ENCODE results near the gene EI24.

EI24 gene

DNA sequence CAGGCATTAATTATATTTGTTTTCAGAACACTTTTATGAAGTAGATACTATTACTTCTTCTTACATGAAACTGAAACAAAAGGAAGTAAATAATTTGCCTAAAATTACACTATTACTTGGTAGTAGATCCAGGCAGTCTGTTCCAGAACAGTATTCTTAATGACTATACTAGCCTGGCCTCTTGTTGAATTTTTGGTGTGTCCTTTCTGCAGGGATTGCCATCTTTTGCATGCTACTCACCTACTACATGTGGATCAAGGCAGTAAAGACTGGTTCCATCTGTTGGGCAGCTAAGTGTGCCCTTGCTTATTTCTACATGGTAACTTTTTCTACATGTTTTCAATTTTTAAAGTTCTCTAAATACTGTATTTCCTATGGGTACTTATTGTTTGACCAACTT is 36.1 kb downstream of the EI24 start:
- Histone ChIP-seq H3K27ac (no peak overlapping the region), H3K4me3 (no peak overlapping the region)
- TF ChIP-seq, protein P1, sequence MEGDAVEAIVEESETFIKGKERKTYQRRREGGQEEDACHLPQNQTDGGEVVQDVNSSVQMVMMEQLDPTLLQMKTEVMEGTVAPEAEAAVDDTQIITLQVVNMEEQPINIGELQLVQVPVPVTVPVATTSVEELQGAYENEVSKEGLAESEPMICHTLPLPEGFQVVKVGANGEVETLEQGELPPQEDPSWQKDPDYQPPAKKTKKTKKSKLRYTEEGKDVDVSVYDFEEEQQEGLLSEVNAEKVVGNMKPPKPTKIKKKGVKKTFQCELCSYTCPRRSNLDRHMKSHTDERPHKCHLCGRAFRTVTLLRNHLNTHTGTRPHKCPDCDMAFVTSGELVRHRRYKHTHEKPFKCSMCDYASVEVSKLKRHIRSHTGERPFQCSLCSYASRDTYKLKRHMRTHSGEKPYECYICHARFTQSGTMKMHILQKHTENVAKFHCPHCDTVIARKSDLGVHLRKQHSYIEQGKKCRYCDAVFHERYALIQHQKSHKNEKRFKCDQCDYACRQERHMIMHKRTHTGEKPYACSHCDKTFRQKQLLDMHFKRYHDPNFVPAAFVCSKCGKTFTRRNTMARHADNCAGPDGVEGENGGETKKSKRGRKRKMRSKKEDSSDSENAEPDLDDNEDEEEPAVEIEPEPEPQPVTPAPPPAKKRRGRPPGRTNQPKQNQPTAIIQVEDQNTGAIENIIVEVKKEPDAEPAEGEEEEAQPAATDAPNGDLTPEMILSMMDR (IDR thresholded peaks at IDR 0.05) = no peak
- DNase-seq (ENCODE audit: low spot score) = no peak

DNA sequence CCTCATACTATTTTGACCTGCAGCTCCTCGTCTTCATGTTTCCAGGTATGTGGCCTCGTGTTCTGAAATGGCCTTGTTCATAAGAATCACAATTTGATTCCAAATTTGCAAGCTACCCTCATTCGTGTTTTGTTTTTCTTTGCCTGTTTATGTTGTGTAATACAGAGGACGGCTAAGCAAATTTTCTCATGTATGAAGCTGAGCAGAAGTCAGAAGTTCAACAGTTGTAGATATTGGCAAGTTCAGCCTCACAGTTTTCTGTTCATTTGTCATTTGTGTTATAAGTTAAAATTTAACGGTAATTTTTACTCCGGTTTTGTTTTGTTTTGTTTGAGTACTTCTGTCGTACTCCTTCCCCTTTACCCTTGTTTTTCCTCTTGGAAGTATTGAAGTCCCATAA is 40.3 kb downstream of the EI24 start:
- TF ChIP-seq, protein P1 (IDR thresholded peaks at IDR 0.05) = no peak
- H3K4me3 ChIP-seq = no peak overlapping the region
- DNase-seq (ENCODE audit: low spot score) = no peak
- H3K27ac ChIP-seq = no peak overlapping the region

DNA sequence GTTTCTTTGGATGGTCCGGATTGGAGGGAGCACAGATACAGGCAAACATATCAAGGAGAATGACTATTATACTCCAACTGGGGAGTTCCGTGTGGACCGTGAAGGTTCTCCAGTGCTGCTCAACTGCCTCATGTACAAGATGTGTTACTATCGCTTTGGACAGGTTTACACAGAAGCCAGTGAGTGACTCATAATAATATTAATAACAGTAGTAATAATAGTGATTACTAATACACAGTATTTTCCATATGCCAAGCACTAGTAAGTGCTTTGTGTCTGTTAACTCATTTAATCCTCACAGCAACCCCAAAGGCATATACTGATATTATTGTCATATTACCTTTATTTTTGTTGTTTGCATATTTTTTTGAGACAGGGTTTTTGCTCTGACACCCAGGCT is 49.1 kb downstream of the EI24 start:
- H3K27ac ChIP-seq = no peak overlapping the region
- TF ChIP-seq, protein P1 (IDR thresholded peaks at IDR 0.05) = no peak
- no peak for DNase-seq (ENCODE audit: low spot score)
- no peak overlapping the region for H3K4me3 ChIP-seq

DNA sequence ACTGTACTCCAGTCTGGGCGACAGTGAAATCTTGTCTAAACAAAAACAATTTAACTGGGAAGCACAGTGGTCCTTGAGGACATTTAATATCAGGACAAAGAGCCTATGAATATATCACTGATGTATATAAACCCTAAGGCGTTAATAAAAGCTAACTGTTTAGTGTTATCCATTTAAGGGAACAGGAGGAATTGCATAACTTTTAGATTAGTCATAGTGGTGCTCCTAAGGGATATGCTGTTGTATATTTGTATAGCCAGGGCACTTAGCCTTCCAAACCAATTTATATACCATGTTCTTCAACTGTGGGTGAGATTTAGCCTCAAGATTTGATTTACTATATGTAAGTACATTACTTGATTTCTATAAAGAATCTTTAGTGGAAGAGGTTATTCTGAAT is 52.7 kb downstream of the EI24 start:
- no peak for DNase-seq (ENCODE audit: low spot score)
- no peak overlapping the region for H3K4me3 ChIP-seq
- TF ChIP-seq, protein P1 (IDR thresholded peaks at IDR 0.05) = no peak
- H3K27ac ChIP-seq = peak overlapping the region in 1 of 2 donors; percentile 47

DNA sequence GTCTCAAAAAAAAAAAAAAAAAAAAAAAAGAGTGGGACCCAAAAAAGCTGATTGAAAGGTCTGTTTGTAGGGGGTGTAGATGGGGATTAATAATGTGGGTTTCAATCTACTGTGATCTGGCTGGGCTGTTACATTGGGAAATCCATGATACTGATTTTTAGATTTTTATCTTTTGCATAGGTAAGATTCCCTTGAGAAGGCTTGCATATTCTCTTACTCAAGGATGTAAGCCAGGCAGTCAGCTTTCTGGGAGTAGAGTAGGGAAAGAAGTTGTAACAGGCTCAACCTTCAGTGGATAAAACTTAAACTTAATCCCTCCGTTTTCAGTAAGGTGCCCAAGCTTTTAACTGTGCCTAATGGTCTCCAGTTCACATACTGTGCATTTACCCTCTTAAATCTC is 53.8 kb downstream of the EI24 start:
- Histone ChIP-seq H3K4me3 (no peak overlapping the region), H3K27ac (no peak overlapping the region)
- DNase-seq (ENCODE audit: low spot score) = no peak
- TF ChIP-seq, protein P1 (IDR thresholded peaks at IDR 0.05) = no peak

DNA sequence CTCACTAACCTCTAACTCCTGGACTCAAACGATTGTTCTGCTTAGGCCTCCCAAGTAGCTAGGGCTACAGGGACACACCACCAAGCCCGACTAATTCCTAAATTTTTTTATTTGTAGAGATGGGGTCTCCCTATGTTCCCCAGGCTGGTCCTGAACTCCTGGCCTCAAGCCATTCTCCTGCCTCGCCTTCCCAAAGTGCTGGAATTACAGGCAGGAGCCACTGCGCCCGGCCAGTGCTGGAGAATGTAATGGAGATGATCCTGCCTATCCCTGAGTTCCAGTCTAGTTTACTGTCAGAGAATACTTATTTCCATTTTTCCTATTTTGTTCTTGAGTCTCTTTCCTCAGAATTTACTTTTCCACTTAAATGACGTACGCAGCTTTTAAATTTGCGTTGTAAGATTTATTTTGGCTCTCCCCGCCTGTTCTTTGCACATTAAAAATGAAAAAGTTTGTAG is 55.5 kb downstream of the EI24 start, which contains the start of gene CHEK1:
TSS of gene CHEK1 (plus strand) at position 408 of the 458 bp plus-strand sequence. CDS start 1,606 bp downstream, outside the sequence.
- DNase-seq (ENCODE audit: low spot score) = no peak
- peak within 1 kb of the TSS; percentile 83 to 96 for H3K27ac ChIP-seq
- H3K4me3 ChIP-seq = peak within 1 kb of the TSS; percentile 85
- TF ChIP-seq, protein P1 (IDR thresholded peaks at IDR 0.05) = no peak

DNA sequence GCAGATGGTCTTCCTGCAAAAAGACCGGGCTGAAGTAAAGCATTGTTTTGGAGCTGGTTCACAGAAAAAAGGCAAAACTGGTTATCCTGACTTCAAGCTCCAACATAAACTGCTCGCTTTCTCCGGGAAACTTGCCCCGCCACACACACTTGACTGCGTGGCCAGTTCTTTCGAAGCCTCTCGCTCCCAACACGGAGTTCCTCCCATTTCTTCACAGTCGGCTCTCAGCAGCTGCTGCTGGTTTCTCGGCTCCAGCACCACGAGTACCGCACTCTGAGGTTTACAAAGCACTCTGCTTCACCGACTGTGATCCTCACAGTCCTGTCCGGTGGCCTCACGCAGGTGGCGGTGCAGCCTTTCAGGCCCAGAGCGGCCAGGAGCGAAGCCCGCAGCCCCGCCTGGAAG is 56.0 kb downstream of the EI24 start:
- no peak for DNase-seq (ENCODE audit: low spot score)
- peak overlapping the region; percentile 85 for H3K4me3 ChIP-seq
- TF ChIP-seq, protein P1 (IDR thresholded peaks at IDR 0.05) = no peak
- peak overlapping the region; percentile 83 to 96 for H3K27ac ChIP-seq
